Erythroblast (primary cell): ENCODE data around the gene DEFB125.

Experiments
- GATA1 ChIP-seq: IDR thresholded peaks from 2 replicates; pipeline ENCODE4 v1.6.1; 2011; ENCODE audit warnings: low read depth, mild to moderate bottlenecking, control low read depth, low read length, moderate library complexity
- POLR2A ChIP-seq: IDR thresholded peaks from 2 replicates; pipeline ENCODE4 v1.6.1; 2011; ENCODE audit warnings: mild to moderate bottlenecking, low read length

DNA sequence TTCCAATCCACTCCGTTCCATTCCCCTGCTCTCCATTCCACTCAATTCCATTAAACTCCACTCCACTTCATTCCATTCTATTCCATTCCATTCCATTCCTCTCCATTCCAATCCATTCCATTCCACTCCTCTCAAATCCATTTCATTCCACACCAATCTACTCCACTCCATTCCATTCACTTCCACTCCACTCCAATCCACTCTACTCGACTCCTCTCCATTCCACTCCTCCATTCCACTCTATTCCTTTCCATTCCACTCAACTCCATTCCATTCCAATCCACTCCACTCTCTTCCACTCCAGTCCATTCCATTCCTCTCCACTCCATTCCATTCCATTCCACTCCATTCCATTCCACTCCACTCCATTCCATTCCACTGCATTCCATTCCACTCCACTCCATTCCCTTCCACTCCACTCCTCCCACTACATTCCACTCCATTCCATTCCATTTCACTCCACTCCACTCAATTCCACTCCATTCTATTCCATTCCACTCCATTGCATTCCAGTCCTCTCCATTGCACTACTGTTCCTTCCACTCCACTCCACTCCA is 22.6 kb upstream of the DEFB125 start:
- TF ChIP-seq POLR2A (no peak), GATA1 (no peak)
